Activated naive CD4-positive, alpha-beta T cell treated with anti-CD3 and anti-CD28 coated beads, Interleukin-2, amount 50 U/mL, for 72 hours (primary cell): ENCODE data around the gene VEGFC. TPM values are rescaled to one million over a fixed set of nuclear protein-coding genes. Genes with fewer than 3 reads are reported as not detected.

Experiments
- ATAC-seq, 2 donors: fragments of 150-1000 bp; cut with Tn5 transposase; 2 replicates each; pipeline ENCODE4 v1.10.0; 2021; ENCODE audit warnings: mild to moderate bottlenecking in 2 of 2, moderate library complexity in 2 of 2
- DNase-seq, 2 donors: peaks; one replicate each; pipeline ENCODE4 v3.0.0; 2021 to 2022; ENCODE audit warnings: low spot score in 2 of 2
- H3K27ac Mint-ChIP-seq, 2 donors: one replicate each; pipeline ENCODE4 v1.8.0; 2022; ENCODE audit warnings: mild to moderate bottlenecking in 2 of 2, mixed read lengths in 2 of 2
- H3K36me3 Mint-ChIP-seq, 2 donors: one replicate each; pipeline ENCODE4 v1.8.0; 2022; ENCODE audit warnings: mixed read lengths in 2 of 2
- H3K9me3 Mint-ChIP-seq, 2 donors: one replicate each; pipeline ENCODE4 v1.8.0; 2022; ENCODE audit warnings: mixed read lengths in 2 of 2
- total RNA-seq, 2 donors: library from RNA; stranded (reverse); gene quantifications; one replicate each; pipeline ENCODE4 v1.2.3, GENCODE V29; 2022

Gene VEGFC, protein sequence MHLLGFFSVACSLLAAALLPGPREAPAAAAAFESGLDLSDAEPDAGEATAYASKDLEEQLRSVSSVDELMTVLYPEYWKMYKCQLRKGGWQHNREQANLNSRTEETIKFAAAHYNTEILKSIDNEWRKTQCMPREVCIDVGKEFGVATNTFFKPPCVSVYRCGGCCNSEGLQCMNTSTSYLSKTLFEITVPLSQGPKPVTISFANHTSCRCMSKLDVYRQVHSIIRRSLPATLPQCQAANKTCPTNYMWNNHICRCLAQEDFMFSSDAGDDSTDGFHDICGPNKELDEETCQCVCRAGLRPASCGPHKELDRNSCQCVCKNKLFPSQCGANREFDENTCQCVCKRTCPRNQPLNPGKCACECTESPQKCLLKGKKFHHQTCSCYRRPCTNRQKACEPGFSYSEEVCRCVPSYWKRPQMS
- not detected for total RNA-seq

- Mint-ChIP-seq H3K9me3 (peaks cover 0 to 5% of the 10 kb centered on the region in 2 donors), H3K27ac (no peak within 1 kb of the TSS), H3K36me3 (peaks cover 5 to 18% of the 10 kb centered on the region in 2 donors)
- no peak for DNase-seq
- ATAC-seq: peak in 1 of 2 donors; percentile 93
Observed at GRCh38 chr4:176792326-176793059, at the start of gene VEGFC. TSS of gene VEGFC (minus strand) at chr4:176792922. CDS start at chr4:176792311, 611 bp downstream.

DNA sequence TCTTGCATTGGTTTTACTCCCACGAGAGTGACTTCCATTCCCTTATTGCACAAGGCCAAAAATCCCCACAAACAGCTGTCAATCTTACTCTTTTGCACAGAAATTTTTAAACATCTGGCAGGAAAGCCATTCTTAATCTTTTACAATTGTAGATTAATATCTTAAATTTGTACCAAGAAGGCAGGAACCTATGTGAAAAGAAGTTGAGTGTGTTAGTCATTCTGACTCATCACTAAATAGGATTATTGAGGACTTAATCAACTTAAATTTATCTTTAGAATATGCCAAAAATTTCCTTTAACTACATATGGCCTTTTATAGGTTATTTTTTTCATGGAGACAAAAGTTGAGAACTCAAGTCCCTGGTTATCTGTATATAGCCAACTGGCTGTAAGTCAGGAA lies 49.0 kb upstream of the VEGFC start:
- no peak overlapping the region for H3K27ac Mint-ChIP-seq
- no peaks in the 10 kb centered on the region for H3K9me3 Mint-ChIP-seq
- no peaks in the 10 kb centered on the region for H3K36me3 Mint-ChIP-seq
- ATAC-seq: no peak
- DNase-seq: no peak

- no peaks in the 10 kb centered on the region for H3K36me3 Mint-ChIP-seq
- ATAC-seq: no peak
- no peak for DNase-seq
- H3K9me3 Mint-ChIP-seq: no peaks in the 10 kb centered on the region
- peak overlapping the region in 1 of 2 donors; percentile 50 for H3K27ac Mint-ChIP-seq
Observed at GRCh38 chr4:176840166-176840565, 47.4 kb upstream of the VEGFC start.

DNA sequence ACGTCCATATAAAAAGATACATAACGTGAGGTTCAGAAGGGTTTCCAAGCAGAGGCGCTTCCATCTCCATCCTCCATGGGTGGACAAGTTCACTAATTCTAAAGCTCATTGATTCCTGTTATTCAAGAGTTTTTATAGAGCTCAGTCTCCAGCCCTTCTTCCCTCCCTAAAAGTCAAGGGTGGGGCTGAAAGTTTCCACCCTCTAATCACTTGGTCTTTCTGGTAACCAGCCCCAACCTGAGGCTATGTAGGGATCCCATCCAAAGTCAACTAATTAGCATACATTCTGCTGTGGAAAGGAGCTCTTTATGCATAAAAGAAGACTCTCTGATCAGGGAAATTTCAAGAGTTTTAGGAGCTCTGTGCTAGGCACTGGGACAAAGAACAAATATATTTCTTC lies 46.9 kb upstream of the VEGFC start:
- H3K36me3 Mint-ChIP-seq: no peaks in the 10 kb centered on the region
- no peak overlapping the region for H3K27ac Mint-ChIP-seq
- ATAC-seq (no peak), DNase-seq (no peak)
- no peaks in the 10 kb centered on the region for H3K9me3 Mint-ChIP-seq

GRCh38 chr4:176838601-176839433 lies 46.1 kb upstream of the VEGFC start:
- ATAC-seq: no peak
- Mint-ChIP-seq H3K27ac (no peak overlapping the region), H3K36me3 (no peaks in the 10 kb centered on the region), H3K9me3 (no peaks in the 10 kb centered on the region)
- DNase-seq: no peak

DNA sequence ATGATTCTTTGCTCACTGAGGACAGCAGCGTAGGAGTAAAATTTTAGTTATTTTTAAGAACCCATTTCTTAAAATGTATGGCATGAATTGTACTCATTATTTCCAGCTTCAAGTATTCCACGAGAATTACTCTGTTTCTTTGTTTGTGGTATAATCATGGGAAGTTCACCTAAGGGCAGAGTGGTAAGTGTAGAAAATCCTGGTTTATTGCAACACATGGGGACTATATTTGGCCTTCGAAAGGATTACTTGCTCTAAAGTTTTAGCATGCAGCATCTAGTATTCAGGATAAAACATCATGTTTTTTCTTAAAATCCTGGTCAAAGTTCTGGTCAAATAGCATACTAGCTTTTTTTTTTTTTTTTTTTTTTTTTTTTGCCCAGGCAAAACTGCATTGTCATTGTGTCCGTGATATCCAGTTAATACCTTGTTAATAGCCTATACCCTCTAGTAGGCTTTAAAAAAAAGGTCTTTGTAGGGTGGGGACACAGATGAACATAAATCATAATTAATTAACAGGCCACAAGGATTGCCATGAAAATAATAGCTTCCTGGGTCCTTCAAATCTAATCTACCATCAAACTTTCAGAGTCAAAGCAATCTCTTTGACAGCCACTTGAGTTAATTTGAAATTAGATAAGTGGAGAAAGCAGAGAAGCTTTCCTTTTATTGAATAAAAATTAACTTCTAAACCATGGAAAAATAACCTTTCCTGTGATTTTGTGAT lies 44.6 kb upstream of the VEGFC start:
- Mint-ChIP-seq H3K36me3 (no peaks in the 10 kb centered on the region), H3K27ac (no peak overlapping the region), H3K9me3 (no peaks in the 10 kb centered on the region)
- no peak for DNase-seq
- ATAC-seq: no peak

- Mint-ChIP-seq H3K27ac (no peak overlapping the region), H3K9me3 (no peaks in the 10 kb centered on the region), H3K36me3 (no peaks in the 10 kb centered on the region)
- ATAC-seq: no peak
- DNase-seq: no peak
Observed at GRCh38 chr4:176834531-176834930, 41.8 kb upstream of the VEGFC start.

DNA sequence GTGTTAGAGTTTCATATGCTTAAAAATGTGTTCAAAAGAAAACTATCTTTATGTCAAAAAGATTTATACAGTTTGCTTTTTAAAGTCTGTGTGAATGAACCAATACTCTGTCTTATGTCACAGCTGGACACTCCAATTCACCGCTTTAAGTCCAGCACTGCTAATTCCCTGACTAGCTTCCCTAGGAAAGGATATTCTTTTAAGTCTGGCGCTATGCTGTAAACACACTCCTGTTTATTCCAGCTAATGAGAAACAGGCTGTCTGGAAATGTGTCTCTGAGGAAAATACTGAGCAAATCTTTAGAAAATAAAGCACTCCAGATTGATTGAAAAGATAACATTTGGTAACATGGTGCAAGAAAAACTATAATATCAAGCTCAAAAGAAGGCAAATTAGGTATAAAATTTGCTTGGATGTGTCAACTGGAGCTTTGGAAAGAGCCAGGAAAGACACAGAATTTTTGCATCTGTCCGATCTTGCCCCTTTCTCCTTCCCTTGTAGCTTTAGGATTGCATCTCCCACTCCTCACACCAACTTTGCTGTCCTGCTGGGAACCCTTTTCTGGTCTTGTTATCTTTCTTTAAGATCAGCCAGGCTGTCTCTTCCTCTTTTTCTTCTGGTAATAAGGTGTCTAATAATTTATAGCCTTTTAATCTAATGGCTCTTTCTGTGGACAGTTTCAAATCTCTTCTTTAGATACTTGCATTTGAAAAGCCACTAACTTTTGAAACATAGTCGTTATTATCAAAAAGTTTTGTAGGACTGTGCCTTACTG lies 40.9 kb upstream of the VEGFC start:
- Mint-ChIP-seq H3K36me3 (no peaks in the 10 kb centered on the region), H3K9me3 (peaks cover 0 to 3% of the 10 kb centered on the region in 2 donors), H3K27ac (no peak overlapping the region)
- DNase-seq (no peak), ATAC-seq (no peak)

- no peak for ATAC-seq
- DNase-seq: no peak
- H3K36me3 Mint-ChIP-seq: no peaks in the 10 kb centered on the region
- H3K9me3 Mint-ChIP-seq: peaks cover 0 to 8% of the 10 kb centered on the region in 2 donors
- H3K27ac Mint-ChIP-seq: peak overlapping the region in 1 of 2 donors; percentile 29
Observed at GRCh38 chr4:176830971-176831370, 38.2 kb upstream of the VEGFC start.

DNA sequence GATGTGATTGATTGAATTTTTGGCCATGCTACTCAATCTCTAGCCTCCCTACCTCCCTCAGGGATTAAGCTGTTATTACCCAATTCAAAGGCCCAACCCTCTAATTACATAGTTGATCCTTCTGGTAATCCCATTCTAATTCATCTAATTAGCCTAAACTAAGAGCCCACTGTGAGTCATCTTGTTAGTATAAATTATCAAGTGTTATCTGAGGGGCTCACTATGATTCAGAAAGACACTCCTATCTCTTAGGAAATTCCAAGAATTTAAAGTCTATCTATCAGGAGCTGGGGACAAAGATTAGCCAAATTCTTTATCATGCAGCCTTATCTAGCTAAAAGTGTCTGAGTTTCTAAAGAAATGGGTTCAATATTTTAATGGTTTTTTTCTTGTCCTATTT lies 32.9 kb upstream of the VEGFC start:
- Mint-ChIP-seq H3K36me3 (no peaks in the 10 kb centered on the region), H3K9me3 (peaks cover 0 to 8% of the 10 kb centered on the region in 2 donors), H3K27ac (no peak overlapping the region)
- DNase-seq: no peak
- ATAC-seq: no peak

GRCh38 chr4:176824645-176825366 lies 32.1 kb upstream of the VEGFC start:
- Mint-ChIP-seq H3K9me3 (peaks cover 0 to 8% of the 10 kb centered on the region in 2 donors), H3K27ac (no peak overlapping the region), H3K36me3 (no peaks in the 10 kb centered on the region)
- ATAC-seq (no peak), DNase-seq (no peak)

DNA sequence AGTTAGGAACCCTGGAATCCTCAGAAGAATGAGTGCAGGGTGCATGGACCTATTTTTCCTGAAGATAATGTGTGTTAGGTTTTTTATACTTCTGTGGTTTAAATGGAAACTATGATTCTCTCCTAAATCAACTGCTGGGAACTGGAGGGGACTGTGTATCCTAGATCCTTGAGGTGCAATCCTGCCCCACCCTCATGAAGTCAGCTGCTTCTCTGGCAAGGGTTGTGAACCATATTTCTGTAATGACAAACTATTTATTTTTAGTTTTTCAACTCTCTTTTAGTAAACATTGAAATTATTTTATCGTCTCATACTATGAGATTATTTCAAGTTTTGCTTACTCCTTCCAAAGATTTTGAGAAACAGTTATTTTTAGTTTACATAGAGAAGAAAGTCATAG lies 25.8 kb upstream of the VEGFC start:
- DNase-seq (no peak), ATAC-seq (no peak)
- Mint-ChIP-seq H3K27ac (no peak overlapping the region), H3K36me3 (no peaks in the 10 kb centered on the region), H3K9me3 (no peaks in the 10 kb centered on the region)

GRCh38 chr4:176817204-176817603 lies 24.5 kb upstream of the VEGFC start:
- Mint-ChIP-seq H3K27ac (no peak overlapping the region), H3K9me3 (peaks cover 0 to 3% of the 10 kb centered on the region in 2 donors)
- no peak for ATAC-seq

GRCh38 chr4:176814770-176815169 lies 22.0 kb upstream of the VEGFC start:
- peaks cover 0 to 3% of the 10 kb centered on the region in 2 donors for H3K9me3 Mint-ChIP-seq
- ATAC-seq (no peak), DNase-seq (no peak)
- H3K36me3 Mint-ChIP-seq: no peaks in the 10 kb centered on the region
- H3K27ac Mint-ChIP-seq: no peak overlapping the region

More at GRCh38 chr4:176817204-176817603, 24.5 kb upstream of the VEGFC start:
- DNase-seq: no peak
- H3K36me3 Mint-ChIP-seq: no peaks in the 10 kb centered on the region
